ENCODE data around the gene HSPB8.

DNA sequence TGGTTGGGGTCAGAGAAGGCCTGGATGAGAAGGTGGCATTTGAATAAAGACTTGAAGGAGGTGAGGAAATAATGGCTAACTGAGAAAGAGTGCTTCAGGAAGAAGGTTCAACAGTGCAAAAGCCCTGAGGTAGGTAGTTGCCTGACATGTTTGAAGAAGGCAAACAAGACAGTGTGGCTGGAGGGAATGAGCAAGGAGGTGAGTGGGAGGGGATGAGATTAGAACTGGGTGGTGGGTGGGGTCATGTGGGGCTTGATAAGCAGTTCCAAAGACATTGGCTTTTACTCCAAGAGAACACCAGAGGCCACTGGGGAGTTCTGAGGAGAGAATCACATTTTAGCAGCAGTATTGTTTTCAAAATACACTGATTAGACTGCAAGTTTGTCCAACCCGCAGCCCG, 50.5 kb downstream of the HSPB8 start:
- TF ChIP-seq EZH2 (IDR thresholded peaks at IDR 0.05; ENCODE audit: insufficient read depth, poor library complexity, severe bottlenecking), result no peak
- no peak for TF ChIP-seq EZH2phosphoT487 (IDR thresholded peaks at IDR 0.05; ENCODE audit: insufficient read depth, low read depth)
